ENCODE measurements around the gene FHOD1. TPM values are rescaled to one million over a fixed set of nuclear protein-coding genes. Genes with fewer than 3 reads are reported as not detected.

FHOD1 gene
- total and polyA plus RNA-seq, 2 of the 13 experiments (the other 11 are each of a cell fraction or from before 2014, with no cell fraction given): 20.0 to 20.8 TPM

DNA sequence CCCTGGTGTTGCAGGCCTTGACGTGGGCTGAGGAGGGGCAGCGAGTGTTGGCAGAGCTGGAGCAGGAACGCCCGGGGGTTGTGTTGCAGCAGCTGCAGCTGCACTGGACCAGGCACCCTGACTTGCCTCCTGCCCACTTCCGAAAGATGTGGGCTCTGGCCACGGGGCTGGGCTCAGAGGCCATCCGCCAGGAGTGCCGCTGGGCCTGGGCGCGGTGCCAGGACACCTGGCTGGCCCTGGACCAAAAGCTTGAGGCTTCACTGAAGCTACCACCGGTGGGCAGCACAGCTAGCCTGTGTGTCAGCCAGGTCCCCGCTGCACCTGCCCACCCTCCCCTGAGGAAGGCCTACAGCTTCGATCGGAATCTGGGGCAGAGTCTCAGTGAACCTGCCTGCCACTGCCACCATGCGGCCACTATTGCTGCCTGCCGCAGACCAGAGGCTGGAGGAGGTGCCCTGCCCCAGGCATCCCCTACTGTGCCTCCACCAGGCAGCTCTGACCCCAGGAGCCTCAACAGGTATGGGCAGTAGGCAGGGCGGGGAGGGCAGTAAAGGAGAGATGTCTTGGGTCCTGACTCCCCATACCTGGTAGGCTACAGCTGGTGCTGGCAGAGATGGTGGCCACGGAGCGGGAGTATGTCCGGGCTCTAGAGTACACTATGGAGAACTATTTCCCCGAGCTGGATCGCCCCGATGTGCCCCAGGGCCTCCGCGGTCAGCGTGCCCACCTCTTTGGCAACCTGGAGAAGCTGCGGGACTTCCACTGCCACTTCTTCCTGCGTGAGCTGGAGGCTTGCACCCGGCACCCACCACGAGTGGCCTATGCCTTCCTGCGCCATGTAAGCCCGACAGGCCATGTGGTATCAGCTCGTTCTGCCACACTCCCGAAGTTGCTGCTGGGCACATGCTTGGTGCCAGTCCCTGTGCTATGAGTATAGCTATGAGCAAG is 37.7 kb upstream of the FHOD1 start (continued):
- no peak for TF ChIP-seq ZSCAN20 (CRISPR knock-in tag; IDR thresholded peaks at IDR 0.05; ENCODE audit: borderline replicate concordance)
- no peak for TF ChIP-seq MIXL1 (CRISPR knock-in tag; IDR thresholded peaks at IDR 0.05)
- TF ChIP-seq, protein P1, sequence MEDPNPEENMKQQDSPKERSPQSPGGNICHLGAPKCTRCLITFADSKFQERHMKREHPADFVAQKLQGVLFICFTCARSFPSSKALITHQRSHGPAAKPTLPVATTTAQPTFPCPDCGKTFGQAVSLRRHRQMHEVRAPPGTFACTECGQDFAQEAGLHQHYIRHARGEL (CRISPR knock-in tag; IDR thresholded peaks at IDR 0.05): no peak
- TF ChIP-seq ZNF253 (CRISPR knock-in tag; IDR thresholded peaks at IDR 0.05; ENCODE audit: borderline replicate concordance): no peak
- TF ChIP-seq FOXA1 (IDR thresholded peaks at IDR 0.05): no peak
- TF ChIP-seq FOXA1 (CRISPR knock-in tag; IDR thresholded peaks at IDR 0.05): no peak
- TF ChIP-seq ZNF629 (CRISPR knock-in tag; conservative IDR thresholded peaks at IDR 0.05): no peak
- no peak for TF ChIP-seq ZNF282 (IDR thresholded peaks at IDR 0.05; ENCODE audit: partially characterized antibody)
- TF ChIP-seq, protein P2, sequence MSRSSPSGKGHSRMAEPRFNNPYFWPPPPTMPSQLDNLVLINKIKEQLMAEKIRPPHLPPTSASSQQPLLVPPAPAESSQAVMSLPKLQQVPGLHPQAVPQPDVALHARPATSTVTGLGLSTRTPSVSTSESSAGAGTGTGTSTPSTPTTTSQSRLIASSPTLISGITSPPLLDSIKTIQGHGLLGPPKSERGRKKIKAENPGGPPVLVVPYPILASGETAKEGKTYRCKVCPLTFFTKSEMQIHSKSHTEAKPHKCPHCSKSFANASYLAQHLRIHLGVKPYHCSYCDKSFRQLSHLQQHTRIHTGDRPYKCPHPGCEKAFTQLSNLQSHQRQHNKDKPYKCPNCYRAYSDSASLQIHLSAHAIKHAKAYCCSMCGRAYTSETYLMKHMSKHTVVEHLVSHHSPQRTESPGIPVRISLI (CRISPR knock-in tag; IDR thresholded peaks at IDR 0.05; ENCODE audit: borderline replicate concordance): no peak
- TF ChIP-seq ZNF839 (CRISPR knock-in tag; IDR thresholded peaks at IDR 0.05; ENCODE audit: borderline replicate concordance): no peak
- TF ChIP-seq MTA3 (CRISPR knock-in tag; IDR thresholded peaks at IDR 0.05): no peak
- TF ChIP-seq, protein P3, sequence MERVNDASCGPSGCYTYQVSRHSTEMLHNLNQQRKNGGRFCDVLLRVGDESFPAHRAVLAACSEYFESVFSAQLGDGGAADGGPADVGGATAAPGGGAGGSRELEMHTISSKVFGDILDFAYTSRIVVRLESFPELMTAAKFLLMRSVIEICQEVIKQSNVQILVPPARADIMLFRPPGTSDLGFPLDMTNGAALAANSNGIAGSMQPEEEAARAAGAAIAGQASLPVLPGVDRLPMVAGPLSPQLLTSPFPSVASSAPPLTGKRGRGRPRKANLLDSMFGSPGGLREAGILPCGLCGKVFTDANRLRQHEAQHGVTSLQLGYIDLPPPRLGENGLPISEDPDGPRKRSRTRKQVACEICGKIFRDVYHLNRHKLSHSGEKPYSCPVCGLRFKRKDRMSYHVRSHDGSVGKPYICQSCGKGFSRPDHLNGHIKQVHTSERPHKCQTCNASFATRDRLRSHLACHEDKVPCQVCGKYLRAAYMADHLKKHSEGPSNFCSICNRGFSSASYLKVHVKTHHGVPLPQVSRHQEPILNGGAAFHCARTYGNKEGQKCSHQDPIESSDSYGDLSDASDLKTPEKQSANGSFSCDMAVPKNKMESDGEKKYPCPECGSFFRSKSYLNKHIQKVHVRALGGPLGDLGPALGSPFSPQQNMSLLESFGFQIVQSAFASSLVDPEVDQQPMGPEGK (CRISPR knock-in tag; IDR thresholded peaks at IDR 0.05): peak; percentile 37; the same call in 1 of the 2 replicates
- TF ChIP-seq SKI (IDR thresholded peaks at IDR 0.05; ENCODE audit: partially characterized antibody): no peak
- TF ChIP-seq SRSF4 (IDR thresholded peaks at IDR 0.05; ENCODE audit: low read depth, low read length, poor library complexity, severe bottlenecking): no peak
- no peak for TF ChIP-seq MAFF (IDR thresholded peaks at IDR 0.05; ENCODE audit: low read depth, low read length)
- 0 out of 2 replicates have a peak, but pooled peaks have one; percentile 23 for TF ChIP-seq ZNF773 (CRISPR knock-in tag; IDR thresholded peaks at IDR 0.05; ENCODE audit: borderline replicate concordance)
- TF ChIP-seq ZEB1 (IDR thresholded peaks at IDR 0.05; ENCODE audit: insufficient replicate concordance, low read depth): no peak
- TF ChIP-seq, protein P4, sequence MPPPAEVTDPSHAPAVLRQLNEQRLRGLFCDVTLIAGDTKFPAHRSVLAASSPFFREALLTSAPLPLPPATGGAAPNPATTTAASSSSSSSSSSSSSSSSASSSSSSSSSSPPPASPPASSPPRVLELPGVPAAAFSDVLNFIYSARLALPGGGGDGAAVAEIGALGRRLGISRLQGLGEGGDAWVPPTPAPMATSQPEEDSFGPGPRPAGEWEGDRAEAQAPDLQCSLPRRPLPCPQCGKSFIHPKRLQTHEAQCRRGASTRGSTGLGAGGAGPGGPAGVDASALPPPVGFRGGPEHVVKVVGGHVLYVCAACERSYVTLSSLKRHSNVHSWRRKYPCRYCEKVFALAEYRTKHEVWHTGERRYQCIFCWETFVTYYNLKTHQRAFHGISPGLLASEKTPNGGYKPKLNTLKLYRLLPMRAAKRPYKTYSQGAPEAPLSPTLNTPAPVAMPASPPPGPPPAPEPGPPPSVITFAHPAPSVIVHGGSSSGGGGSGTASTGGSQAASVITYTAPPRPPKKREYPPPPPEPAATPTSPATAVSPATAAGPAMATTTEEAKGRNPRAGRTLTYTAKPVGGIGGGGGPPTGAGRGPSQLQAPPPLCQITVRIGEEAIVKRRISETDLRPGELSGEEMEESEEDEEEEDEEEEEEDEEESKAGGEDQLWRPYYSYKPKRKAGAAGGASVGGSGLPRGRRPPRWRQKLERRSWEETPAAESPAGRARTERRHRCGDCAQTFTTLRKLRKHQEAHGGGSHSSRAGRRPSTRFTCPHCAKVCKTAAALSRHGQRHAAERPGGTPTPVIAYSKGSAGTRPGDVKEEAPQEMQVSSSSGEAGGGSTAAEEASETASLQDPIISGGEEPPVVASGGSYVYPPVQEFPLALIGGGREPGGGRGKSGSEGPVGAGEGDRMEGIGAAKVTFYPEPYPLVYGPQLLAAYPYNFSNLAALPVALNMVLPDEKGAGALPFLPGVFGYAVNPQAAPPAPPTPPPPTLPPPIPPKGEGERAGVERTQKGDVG (CRISPR knock-in tag; IDR thresholded peaks at IDR 0.05; ENCODE audit: borderline replicate concordance): no peak
- no peak for TF ChIP-seq CREM (IDR thresholded peaks at IDR 0.05)
- TF ChIP-seq CREM (CRISPR knock-in tag; IDR thresholded peaks at IDR 0.05): no peak
- TF ChIP-seq ATF1 (CRISPR knock-in tag; IDR thresholded peaks at IDR 0.05): no peak
- TF ChIP-seq, protein P5, sequence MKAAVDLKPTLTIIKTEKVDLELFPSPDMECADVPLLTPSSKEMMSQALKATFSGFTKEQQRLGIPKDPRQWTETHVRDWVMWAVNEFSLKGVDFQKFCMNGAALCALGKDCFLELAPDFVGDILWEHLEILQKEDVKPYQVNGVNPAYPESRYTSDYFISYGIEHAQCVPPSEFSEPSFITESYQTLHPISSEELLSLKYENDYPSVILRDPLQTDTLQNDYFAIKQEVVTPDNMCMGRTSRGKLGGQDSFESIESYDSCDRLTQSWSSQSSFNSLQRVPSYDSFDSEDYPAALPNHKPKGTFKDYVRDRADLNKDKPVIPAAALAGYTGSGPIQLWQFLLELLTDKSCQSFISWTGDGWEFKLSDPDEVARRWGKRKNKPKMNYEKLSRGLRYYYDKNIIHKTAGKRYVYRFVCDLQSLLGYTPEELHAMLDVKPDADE (CRISPR knock-in tag; IDR thresholded peaks at IDR 0.05): no peak
- TF ChIP-seq KDM5A (IDR thresholded peaks at IDR 0.05; ENCODE audit: borderline replicate concordance, low read length): no peak
